CD4-positive, alpha-beta T cell treated with Interleukin-15 for 1 hour (primary cell): ENCODE data around the gene MSI1.

Experiments
- DNase-seq: peaks from one replicate; pipeline ENCODE4 v3.0.0-alpha.2; 2020

MSI1 gene

GRCh38 chr12:120317224-120318105 is 51.5 kb downstream of the MSI1 start:
- DNase-seq: peak; percentile 100

DNA sequence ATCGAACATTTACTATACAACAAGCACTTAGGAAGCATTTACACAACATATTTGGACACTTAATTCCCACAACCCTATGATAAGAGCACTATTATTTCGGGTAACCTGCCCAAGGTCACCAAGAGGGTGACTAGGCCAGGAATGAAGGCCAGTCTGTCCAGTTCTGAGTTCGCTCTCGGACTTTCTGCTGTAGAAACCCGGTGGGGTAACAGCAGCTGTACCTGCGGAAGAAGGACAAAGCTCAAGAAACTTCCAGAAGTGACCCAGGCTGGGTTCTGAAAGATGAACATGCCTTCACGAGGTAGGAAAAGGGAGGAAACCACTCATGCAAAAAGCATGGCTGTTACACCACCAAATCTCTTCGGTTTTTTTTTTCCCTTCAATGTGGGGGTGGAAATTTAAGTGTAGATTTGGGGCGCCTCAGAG is 52.2 kb downstream of the MSI1 start:
- DNase-seq: no peak

- DNase-seq: no peak
Measured at GRCh38 chr12:120314220-120314619, 54.7 kb downstream of the MSI1 start.

DNA sequence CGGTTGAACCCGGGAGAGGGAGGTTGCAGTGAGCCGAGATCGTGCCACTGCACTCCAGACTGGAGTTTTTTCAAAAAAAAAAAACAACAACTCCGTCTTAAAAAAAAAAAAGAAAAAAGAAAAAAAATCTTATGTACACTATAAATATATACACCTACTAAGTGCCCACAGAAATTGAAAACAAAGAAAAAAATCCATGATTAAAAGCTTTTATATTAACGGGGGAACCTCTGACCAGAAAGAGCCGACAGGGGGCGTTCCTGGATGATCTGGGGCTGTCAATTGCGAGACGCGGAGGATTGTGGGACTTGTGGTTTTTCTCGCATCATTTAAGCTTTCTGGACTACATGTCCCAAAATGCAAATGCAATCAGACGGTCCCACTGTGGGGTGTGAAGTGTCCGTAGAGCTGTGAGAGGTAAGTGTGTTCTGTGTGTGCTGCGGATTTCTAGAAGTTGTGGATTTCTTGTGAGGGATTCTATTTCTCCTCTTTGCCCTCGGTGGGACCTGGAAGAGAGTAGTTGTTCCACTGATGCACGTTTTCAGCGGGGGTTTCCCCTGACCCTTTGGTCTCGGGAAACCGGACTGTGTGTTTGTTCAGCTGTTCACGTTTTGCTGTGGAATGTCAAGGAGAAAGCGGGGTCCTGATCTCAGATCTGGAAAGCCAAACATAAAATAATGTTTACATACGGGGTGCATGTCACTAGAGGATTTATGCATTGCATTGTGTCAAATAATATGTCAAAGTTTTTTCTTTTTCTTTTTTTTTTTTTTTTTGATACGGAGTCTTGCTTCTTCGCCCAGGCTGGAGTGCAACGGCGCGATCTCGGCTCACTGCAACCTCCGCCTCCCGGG is 66.8 kb downstream of the MSI1 start, which contains the start of gene SIRT4:
SIRT4 (plus strand) TSS at position 360 of the 854 bp plus-strand sequence. CDS start 1,241 bp downstream, outside the sequence.
- peak; percentile 88 for DNase-seq

DNA sequence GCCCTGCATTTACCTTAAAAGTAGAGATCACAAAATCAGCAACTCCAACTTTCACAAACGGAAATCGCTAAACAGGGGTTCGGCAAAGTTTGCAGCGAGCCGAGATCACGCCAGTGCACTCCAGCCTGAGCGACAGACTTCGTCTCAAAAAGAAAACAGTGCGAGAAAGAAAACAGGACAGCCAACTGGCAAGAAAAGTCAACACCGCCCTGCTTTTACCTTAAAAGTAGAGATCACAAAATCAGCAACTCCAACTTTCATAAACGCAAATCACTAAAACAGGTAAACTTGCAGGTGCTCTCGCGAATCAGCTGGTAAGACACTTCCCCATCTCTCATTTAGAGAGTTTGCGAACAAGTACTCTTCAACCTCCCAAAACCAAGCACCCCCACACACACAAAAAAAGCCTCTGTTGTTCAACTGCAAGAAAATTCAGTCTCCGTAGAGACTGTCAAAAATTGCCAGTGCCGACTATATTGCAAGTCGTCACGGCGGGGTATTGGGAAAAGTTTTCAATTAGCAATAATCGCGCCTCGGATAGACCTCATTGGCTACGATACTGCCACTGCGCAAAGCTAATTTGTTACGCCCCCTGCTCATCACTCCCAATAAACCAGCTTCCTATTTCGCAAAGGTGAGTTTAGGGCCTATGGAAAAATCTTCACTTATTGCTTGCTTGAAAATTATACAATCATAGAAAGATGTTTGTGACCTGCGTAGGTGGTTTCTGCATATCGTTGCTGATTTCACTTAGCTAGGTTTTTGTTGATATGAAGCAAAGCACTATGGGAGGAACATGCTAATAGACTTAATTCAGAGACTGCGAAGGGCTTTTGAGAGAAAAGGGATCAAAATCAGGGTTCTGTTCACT is 76.1 kb downstream of the MSI1 start, which contains the start of gene RNU4-1:
RNU4-1 (minus strand) TSS at position 577 of the 871 bp plus-strand sequence.
- DNase-seq: peak; percentile 91

GRCh38 chr12:120292411-120292660 is 76.6 kb downstream of the MSI1 start:
- no peak for DNase-seq
